Liver (tissue), 2 donors: ENCODE results near the gene BHLHE23.

ENCODE experiments used
- FOXA1 ChIP-seq: IDR thresholded peaks from 2 replicates; pipeline ENCODE4 v1.6.1; 2016; ENCODE audit warnings: antibody characterized with exemption
- TF ChIP-seq, protein P1 (sequence below): fragments of 150-350 bp; IDR thresholded peaks from 2 replicates; pipeline ENCODE4 v1.5.1; 2017; ENCODE audit warnings: improper control_type of control experiment, low read depth, low read length; ENCODE audit not compliant: missing input control
- TF ChIP-seq, protein P2 (sequence below): IDR thresholded peaks from 2 replicates; pipeline ENCODE4 v1.6.1; 2016; ENCODE audit warnings: antibody characterized with exemption
- donor health status: healthy.

DNA sequence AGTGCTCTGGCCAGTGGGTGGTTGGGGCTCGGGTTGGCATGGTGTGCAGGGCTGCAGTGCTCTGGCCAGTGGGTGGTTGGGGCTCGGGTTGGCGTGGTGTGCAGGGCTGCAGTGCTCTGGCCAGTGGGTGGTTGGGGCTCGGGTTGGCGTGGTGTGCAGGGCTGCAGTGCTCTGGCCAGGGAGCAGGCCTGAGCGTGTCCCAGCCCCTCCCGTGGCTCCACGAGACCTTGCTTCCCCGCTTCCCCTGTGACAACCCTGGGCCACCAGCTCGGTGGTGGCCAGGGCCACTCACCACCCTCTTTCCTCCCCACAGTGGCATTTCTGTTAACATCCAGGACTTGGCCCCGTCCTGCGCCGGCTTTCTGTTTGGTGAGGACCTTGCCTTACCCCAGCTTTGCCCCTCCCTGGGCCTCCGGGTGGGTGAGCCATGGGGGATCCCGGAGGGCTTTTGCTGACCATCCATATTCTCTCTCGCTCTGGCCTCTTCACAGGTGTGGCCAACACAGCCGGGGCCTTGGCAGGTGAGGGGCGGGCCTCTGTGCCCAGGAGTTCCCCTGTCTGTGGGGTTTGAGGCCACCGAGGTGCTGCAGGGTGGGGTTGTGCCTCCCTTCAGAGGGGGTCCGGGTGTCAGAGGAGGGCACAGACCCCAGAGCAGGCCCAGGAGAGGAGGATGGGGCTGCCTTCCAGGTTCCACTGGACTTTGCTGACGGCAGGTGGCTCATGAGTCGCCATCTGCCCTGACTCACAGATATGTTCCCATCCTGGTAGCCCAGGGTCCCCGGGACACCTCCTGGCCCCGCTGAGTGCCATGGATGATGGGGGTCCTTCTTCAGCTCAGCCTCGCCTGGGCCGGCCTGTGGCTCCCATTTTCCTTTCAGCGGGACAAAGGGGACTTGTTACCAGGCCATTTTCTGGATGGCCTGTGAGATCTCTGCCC lies 40.3 kb downstream of the BHLHE23 start:
- TF ChIP-seq, protein P1, sequence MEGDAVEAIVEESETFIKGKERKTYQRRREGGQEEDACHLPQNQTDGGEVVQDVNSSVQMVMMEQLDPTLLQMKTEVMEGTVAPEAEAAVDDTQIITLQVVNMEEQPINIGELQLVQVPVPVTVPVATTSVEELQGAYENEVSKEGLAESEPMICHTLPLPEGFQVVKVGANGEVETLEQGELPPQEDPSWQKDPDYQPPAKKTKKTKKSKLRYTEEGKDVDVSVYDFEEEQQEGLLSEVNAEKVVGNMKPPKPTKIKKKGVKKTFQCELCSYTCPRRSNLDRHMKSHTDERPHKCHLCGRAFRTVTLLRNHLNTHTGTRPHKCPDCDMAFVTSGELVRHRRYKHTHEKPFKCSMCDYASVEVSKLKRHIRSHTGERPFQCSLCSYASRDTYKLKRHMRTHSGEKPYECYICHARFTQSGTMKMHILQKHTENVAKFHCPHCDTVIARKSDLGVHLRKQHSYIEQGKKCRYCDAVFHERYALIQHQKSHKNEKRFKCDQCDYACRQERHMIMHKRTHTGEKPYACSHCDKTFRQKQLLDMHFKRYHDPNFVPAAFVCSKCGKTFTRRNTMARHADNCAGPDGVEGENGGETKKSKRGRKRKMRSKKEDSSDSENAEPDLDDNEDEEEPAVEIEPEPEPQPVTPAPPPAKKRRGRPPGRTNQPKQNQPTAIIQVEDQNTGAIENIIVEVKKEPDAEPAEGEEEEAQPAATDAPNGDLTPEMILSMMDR, result no peak
- TF ChIP-seq FOXA1, result no peak
- TF ChIP-seq, protein P2, sequence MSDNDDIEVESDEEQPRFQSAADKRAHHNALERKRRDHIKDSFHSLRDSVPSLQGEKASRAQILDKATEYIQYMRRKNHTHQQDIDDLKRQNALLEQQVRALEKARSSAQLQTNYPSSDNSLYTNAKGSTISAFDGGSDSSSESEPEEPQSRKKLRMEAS, result no peak
